RPMI8226 (cell line): ENCODE results near the gene HS1BP3.

Experiments used
- DNase-seq: peaks from one replicate; pipeline ENCODE4 v3.0.0-alpha.2; 2015

HS1BP3 gene

DNA sequence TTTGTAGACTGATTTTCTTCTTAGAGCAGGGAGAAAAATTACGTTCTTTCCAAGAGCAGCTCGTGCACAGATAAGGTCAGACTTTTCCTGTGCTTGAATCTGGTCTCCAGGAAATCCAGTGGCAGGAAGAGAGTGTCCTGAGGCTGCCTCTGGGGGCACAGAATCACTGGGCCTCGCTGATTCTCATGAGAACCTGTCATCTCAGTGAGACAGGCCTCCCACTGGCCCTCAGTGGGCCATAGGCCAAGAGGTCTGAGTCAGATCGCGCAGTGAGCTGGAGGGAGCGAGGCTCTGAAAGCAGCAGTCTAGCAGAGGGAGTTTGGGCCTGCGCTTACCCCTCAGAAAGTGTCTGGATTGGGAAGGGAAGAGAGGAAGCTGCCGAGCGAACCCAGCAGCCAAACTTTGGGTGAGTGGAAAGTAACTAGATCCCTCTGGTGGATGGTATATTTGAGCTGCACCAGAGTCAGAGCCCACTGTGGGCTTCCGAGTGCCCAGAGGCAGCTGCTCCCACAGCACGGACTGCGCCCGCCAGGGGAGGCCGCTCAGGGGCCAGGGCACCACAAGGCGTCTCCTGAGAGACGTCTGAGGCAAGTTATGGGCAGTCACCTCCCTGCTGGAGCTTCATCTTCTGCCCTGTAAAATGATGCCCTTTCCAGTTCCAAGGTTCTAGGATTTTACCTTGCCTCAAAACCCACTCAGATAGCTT is 24.2 kb upstream of the HS1BP3 start:
- no peak for DNase-seq

GRCh38 chr2:20674309-20674965 is 23.5 kb upstream of the HS1BP3 start:
- no peak for DNase-seq

DNA sequence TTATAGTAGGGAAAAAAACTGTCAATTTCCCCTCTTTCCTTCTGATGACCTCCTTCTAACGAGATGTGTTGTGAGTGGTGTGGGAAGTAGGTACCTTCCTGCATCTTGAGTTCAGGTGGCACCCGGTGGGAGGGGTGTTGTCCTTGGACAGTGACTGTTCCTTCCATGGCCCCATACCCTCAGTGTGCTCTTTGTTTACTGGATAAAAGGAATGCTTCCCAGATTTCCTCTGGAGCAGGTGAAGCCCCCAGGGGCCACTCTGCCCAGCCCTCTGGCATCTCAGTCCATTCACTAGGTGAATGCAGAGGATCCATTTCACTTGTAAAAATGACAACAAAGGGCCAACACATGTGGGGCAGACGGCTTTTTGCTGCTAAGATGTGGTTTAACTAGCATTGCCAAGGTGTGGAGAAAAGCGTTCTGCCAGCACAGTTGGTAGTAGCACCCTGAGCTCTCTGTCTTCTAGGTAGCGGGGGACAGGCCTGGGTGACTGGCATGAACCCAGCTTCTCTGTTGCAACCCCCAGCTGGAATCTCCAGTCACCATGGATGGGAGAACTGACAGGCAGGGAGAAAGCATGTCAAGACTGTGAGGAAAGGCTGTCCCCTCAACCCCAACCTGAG is 22.9 kb upstream of the HS1BP3 start:
- DNase-seq = no peak

GRCh38 chr2:20672201-20672951 is 21.5 kb upstream of the HS1BP3 start:
- no peak for DNase-seq

GRCh38 chr2:20671736-20672080 is 20.8 kb upstream of the HS1BP3 start:
- DNase-seq = no peak

DNA sequence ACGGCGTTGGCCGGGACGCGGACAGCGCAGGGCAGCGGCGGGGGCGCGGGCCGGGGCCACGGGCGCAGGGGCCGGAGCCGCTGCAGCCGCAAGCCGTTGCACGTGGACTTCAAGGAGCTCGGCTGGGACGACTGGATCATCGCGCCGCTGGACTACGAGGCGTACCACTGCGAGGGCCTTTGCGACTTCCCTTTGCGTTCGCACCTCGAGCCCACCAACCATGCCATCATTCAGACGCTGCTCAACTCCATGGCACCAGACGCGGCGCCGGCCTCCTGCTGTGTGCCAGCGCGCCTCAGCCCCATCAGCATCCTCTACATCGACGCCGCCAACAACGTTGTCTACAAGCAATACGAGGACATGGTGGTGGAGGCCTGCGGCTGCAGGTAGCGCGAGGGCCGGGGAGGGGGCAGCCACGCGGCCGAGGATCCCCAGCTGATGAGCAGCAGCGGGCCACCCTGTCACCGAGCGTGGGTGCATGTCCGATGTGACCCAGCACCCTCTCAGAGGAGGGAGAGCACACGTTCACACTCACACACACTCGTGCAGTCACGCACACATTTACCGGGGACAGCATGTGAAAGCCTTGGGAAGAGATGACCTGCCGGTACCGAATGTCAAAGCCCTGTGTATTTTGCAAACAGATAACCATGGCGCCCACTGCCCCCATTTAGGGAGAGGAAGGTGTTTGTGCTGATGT is 20.3 kb upstream of the HS1BP3 start:
- DNase-seq = no peak

GRCh38 chr2:20670315-20671035 is 19.6 kb upstream of the HS1BP3 start:
- no peak for DNase-seq

- DNase-seq = no peak
These were observed 18.8 kb upstream of the HS1BP3 start for GRCh38 chr2:20669562-20670314.

GRCh38 chr2:20668871-20669475 is 18.1 kb upstream of the HS1BP3 start:
- DNase-seq = no peak

DNA sequence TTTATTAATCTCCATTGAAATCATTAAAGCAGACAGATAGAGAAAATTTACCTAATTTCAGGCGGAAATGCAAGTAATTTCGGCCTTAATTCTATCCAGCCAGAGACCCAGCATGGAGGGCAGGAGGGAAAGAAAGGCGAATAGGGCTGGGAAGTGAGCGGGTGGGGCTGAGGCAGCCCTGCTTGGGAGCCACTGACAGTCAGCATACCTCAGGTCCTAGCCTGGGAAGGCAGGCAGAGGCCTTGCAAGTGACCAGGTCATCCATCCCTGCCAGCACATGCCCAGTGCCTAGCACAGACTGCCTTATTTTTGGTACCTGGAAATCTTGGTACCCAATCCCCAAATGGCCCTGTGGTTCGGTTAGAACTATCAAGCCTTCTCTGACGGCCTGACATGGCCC is 17.6 kb upstream of the HS1BP3 start:
- no peak for DNase-seq

DNA sequence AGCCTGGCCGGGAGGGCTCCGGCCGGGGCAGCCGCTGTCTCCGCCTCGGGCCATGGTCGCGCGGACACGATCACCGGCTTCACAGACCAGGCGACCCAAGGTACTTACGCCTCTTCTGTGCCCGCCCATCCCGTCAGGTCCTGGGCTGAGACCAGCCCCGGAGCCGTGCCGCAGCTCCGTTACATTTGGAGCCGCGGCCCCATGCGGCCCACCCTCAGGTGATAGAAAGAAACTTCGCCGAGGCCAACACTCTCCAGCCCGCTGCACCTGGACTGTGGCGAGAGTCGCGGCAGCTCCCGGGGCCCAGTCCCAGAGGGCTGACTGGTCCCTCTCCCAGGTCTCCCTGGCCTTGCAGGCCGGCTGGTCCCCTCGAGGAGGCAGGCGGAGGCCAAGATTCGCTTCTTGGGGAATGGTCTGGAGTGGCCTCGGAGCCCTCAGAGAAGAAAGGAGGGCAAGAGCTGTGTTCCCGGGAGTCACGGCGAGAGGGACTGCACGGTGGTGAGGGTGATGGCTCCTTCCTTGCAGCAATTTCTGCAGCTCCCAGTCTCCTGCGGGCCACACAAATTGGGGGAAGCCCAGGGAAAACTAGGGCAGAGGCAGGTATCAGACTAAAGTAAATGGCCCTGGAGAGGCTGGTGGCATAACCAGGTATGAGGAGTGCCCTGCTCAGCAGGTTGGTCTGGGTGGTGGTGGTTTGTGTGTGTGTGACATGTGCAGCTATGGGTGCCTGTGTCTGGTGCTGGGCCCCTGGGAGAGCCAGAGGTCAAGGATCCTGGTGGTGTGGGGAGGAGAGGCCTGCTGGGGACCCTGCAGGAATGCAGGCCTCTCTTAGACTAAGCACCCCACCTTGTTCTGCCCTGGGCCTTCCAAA is 16.9 kb upstream of the HS1BP3 start:
- DNase-seq = no peak

GRCh38 chr2:20667151-20667530 is 16.2 kb upstream of the HS1BP3 start:
- peak; percentile 16 for DNase-seq

DNA sequence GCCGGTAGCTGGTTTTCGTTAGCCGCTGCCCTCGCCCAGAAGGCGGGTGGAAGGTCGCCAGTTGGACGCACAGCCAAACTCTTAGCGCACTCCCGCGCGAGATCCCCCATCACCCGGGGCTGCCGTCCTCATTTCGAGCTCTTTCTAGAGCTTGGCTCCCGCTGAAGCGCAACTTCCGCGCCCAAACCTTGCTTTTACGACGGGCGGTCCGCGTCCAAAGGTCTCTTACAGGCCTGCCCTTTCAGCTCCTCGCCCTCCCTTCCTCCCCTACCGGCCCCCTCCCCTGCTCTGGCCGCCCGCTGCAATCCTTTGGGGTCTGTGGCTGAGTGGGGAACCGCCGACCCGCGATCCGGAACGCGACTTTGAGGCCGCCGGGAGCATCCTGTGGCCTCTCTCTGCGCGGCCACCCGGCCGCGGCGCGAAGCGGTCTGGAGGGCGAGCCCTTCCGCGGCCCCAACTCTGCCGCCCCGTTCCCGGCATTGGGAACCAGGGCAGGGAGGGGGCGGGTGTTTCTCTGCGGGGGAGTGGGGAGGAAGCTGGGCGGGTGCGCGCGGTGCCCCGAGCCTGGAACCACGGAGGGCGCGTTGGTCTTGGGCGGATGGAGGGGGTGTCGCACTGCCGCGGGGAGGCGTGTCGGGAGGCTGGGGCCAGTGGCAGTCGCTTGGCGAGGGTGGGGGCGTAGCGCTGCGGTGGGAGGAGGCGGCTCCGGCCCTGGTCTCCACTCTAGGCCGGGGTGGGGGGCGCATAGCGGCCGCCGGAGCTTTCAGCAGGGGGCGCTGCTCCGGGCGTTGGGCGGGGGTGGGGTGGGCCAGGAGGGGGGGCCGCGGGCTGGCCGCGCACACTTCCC is 15.6 kb upstream of the HS1BP3 start, which contains the start of gene GDF7:
Gene GDF7 (plus strand): TSS at position 841 of the 847 bp plus-strand sequence. CDS start 96 bp downstream, outside the sequence.
- peak; percentile 39 for DNase-seq

DNA sequence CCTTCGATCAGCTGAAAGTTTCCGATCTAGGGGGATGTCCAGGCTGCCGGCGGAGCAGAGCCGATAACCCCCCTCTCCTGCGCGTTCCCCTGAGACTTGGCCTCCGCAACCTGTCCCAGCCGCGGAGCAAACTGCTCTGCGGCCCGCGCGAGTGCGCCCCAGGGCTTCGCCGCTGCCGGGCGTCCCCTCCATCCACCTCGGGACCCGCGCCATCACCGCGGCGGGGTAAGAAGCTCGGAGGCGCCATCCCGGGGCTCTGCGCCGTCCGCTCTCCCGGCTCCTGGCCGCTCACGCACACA is 15.1 kb upstream of the HS1BP3 start:
- DNase-seq = no peak

GRCh38 chr2:20665243-20666004 is 14.5 kb upstream of the HS1BP3 start:
- DNase-seq = no peak

DNA sequence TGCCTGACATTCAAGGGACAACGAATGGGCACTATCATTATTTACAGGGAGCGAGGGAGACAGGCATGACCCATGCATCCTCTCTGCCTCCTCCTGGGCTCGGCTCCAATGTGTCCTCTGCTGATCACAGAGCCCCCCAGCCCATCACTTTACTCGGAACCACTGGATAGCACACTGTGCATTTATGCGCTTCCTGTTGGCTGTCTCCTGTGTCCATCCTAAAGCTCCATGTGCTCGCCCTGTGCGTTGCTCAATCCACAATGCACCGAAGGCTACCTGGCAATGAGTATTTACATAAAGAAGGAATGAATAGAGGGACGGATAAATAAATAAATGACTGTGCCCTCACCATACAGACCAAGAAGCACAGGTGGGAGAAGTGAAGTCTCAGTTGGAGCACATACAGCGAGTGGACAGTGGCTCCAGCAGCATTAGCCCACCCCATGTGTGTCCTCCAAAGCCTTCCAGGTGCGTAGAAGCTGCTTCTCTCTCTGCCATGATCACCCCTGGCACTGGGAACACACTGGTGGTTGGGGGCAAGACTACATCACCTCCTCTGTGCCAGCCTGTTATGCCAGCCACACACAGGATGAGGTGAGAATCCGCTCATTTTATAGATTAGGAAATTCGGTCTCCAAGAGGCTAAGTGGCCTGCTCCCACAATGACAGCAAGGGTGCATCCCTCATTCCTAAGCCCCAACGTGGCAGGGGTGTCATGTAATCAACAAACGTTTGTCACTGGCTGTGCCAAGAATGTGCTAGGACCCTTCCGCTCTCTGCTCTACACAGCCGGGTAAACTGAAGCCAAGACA is 13.7 kb upstream of the HS1BP3 start:
- DNase-seq = no peak

DNA sequence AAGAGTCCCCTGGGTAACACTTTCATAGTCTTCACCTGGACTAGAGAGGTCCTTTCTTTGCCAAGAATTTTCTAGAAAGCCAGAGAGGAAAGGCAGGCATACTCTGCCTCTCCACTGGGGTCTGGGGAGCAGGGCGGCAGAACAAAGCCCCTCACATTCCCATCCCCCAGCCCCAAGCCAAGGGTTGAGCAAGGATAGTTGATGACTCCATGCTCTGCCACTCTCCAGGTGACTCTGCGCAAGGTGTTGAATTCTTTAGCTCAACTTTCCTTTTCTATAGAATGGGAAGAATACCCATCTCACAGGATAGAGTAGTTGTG is 13.1 kb upstream of the HS1BP3 start:
- no peak for DNase-seq
